ENCODE data around the gene DZANK1. TPM values are rescaled to one million over a fixed set of nuclear protein-coding genes. Genes with fewer than 3 reads are reported as not detected.
"Not testable (repeated sequence)": the region's sequence is repeated elsewhere in the genome, so short reads cannot be mapped to it uniquely, and the experiment has no call there.

The DZANK1 gene
- total and polyA plus RNA-seq, 9 donors, result 2.2 to 6.5 (median 3.4) TPM

GRCh38 chr20:18361678-18362077 lies 105.2 kb downstream of the DZANK1 start:
- Histone ChIP-seq H3K36me3 (no peaks in the 10 kb centered on the region), H3K9me3 (no peaks in the 10 kb centered on the region), H3K27ac (no peak overlapping the region), H3K4me1 (ENCODE audit: insufficient read depth) (no peaks in the 10 kb centered on the region), H3K4me3 (no peak overlapping the region), H3K27me3 (no peaks in the 10 kb centered on the region)
- intact Hi-C loops (cut with DNase I), result no loop called here
- 79 to 85% (median 80%) methylated on average over 1 of the region's 1 CpG for WGBS, 3 donors
- TF ChIP-seq POLR2A (IDR thresholded peaks at IDR 0.05) (no peak), CTCF (IDR thresholded peaks at IDR 0.05) (no peak), EP300 (IDR thresholded peaks at IDR 0.05) (no peak)
- DNase-seq, result no peak

- Histone ChIP-seq H3K36me3 (no peaks in the 10 kb centered on the region), H3K4me1 (ENCODE audit: insufficient read depth) (no peaks in the 10 kb centered on the region), H3K27me3 (no peaks in the 10 kb centered on the region), H3K4me3 (no peak overlapping the region), H3K27ac (no peak overlapping the region), H3K9me3 (no peaks in the 10 kb centered on the region)
- whole genome bisulfite sequencing, 3 donors, result 6 to 29% (median 26%) methylated on average over 1 of the region's 1 CpG
- intact Hi-C loops (cut with DNase I), result no loop called here
- DNase-seq, result no peak
- TF ChIP-seq CTCF (IDR thresholded peaks at IDR 0.05) (no peak), EP300 (IDR thresholded peaks at IDR 0.05) (no peak), POLR2A (IDR thresholded peaks at IDR 0.05) (no peak)
These were observed 106.2 kb downstream of the DZANK1 start for GRCh38 chr20:18360635-18361034.

GRCh38 chr20:18359854-18360253 lies 107.0 kb downstream of the DZANK1 start:
- TF ChIP-seq CTCF (IDR thresholded peaks at IDR 0.05), result no peak
- TF ChIP-seq EP300 (IDR thresholded peaks at IDR 0.05), result no peak
- H3K27me3 ChIP-seq, result no peaks in the 10 kb centered on the region
- H3K27ac ChIP-seq, result no peak overlapping the region
- WGBS, 3 donors, result 91 to 97% (median 94%) methylated on average over 1 of the region's 1 CpG
- H3K9me3 ChIP-seq, result no peaks in the 10 kb centered on the region
- intact Hi-C loops (cut with DNase I), result no loop called here
- no peak for DNase-seq
- no peak overlapping the region for H3K4me3 ChIP-seq
- H3K36me3 ChIP-seq, result no peaks in the 10 kb centered on the region
- no peaks in the 10 kb centered on the region for H3K4me1 ChIP-seq (ENCODE audit: insufficient read depth)

- intact Hi-C loops (cut with DNase I); H3K4me1 ChIP-seq (ENCODE audit: insufficient read depth); H3K27ac ChIP-seq; H3K4me3 ChIP-seq; H3K27me3 ChIP-seq; H3K9me3 ChIP-seq; DNase-seq; H3K36me3 ChIP-seq: not testable (repeated sequence)
- WGBS, 3 donors, result 58 to 64% (median 64%) methylated on average over 3 of the region's 3 CpGs
These were observed 117.1 kb downstream of the DZANK1 start for GRCh38 chr20:18349749-18350148.

MicroRNA genes within 50 kb of the gene (microRNA counts, 767-probe panel; counts per million panel counts)
- 530 counts per million, percentile 78 among the panel's probes with 10 or more counts for microRNA hsa-miR-3192

Small RNA genes within 50 kb of the gene (microRNA-seq; reads per million reads assigned to microRNA genes)
- gene MIR3192, result 0 to 0.16 (median 0) reads per million in 3 donors

Small RNA genes within 50 kb of the gene (small RNA-seq; reads per million reads assigned to genes)
- gene MIR3192 (not detected), gene RNA5SP476 (not detected)

Other genes with a start within 250 kb of the DZANK1 start
- 10 to 100 TPM; 13.4 to 20.0 (median 15.1) TPM for gene ZNF133, start 178.5 kb downstream of the DZANK1 start, total RNA-seq
- gene ZNF133, start 178.5 kb downstream of the DZANK1 start, polyA plus RNA-seq, result 10 to 100 TPM; 12.8 to 13.6 TPM
- 10 to 100 TPM in 2 of 7 donors, 1 to 10 TPM in 5; 6.5 to 13.2 (median 9.0) TPM for gene POLR3F, start 360 bp upstream of the DZANK1 start, total RNA-seq
- 10 to 100 TPM in 1 of 2 donors, 1 to 10 TPM in 1; 8.2 to 12.3 TPM for gene POLR3F, start 360 bp upstream of the DZANK1 start, polyA plus RNA-seq
- gene RBBP9, start 30.2 kb upstream of the DZANK1 start, total RNA-seq, result 10 to 100 TPM; 10.6 to 13.3 (median 11.8) TPM
- 10 to 100 TPM in 1 of 2 donors, 1 to 10 TPM in 1; 6.9 to 26.0 TPM for gene RBBP9, start 30.2 kb upstream of the DZANK1 start, polyA plus RNA-seq
- gene SEC23B, start 40.9 kb upstream of the DZANK1 start, total RNA-seq, result 10 to 100 TPM; 25.2 to 48.0 (median 35.9) TPM
- gene SEC23B, start 40.9 kb upstream of the DZANK1 start, polyA plus RNA-seq, result 10 to 100 TPM; 11.2 to 47.6 TPM
- gene SMIM26, start 100.4 kb upstream of the DZANK1 start, total RNA-seq, result 100 to 1,000 TPM in 2 of 7 donors, 10 to 100 TPM in 5; 65.7 to 253 (median 89.4) TPM
- 100 to 1,000 TPM; 166 to 205 TPM for gene SMIM26, start 100.4 kb upstream of the DZANK1 start, polyA plus RNA-seq
- gene DTD1, start 121.0 kb upstream of the DZANK1 start, total RNA-seq, result 10 to 100 TPM; 12.4 to 36.5 (median 23.6) TPM
- gene DTD1, start 121.0 kb upstream of the DZANK1 start, polyA plus RNA-seq, result 10 to 100 TPM; 19.2 to 22.1 TPM

Data from ovary (tissue), 9 donors.